ENCODE data around the gene JPH2. TPM values are rescaled to one million over a fixed set of nuclear protein-coding genes. Genes with fewer than 3 reads are reported as not detected.
"Not testable (repeated sequence)": the region's sequence is repeated elsewhere in the genome, so short reads cannot be mapped to it uniquely, and the experiment has no call there.

Gene JPH2
- polyA plus RNA-seq, 4 donors, result 0.22 to 15.0 (median 2.2) TPM

DNA sequence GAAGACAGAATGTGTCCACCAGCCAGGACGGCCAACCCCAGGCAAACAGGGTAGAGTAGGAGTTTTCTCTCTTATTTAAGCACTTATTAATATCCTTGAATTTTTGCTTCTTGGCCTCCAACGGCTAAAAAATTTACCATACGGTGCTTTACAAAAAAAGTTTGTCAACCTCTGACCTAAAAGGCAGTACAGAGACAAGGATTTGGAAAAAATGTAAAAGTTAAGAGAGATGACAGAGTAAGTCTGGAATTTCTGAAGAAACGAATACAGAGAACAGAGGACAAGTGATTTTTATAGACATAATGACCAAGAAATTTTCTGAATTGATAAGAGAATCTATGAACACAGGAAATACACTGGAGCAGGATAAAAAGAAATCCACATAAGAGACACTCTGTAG lies 13.4 kb upstream of the JPH2 start:
- H3K4me3 ChIP-seq (ENCODE audit: low read depth in 1 of 3, low read length in 3 of 3), result no peak overlapping the region
- H3K4me1 ChIP-seq (ENCODE audit: control insufficient read depth in 3 of 3, insufficient read depth in 2 of 3, low read depth in 1 of 3, low read length in 2 of 3), result no peaks in the 10 kb centered on the region
- H3K27ac ChIP-seq (ENCODE audit: low read depth in 1 of 3, low read length in 2 of 3), result no peak overlapping the region
- WGBS, 3 donors, result 77 to 84% (median 83%) methylated on average over 4 of the region's 4 CpGs
- no peaks in the 10 kb centered on the region for H3K27me3 ChIP-seq (ENCODE audit: control insufficient read depth in 3 of 3, insufficient read depth in 3 of 3, low read length in 3 of 3)
- no peak for FAIRE-seq
- peaks cover 18 to 29% (median 22%) of the 10 kb centered on the region in 3 donors for H3K36me3 ChIP-seq (ENCODE audit: control insufficient read depth in 3 of 3, insufficient read depth in 2 of 3, low read depth in 1 of 3, low read length in 3 of 3)
- no peak for DNase-seq
- no peaks in the 10 kb centered on the region for H3K9me3 ChIP-seq (ENCODE audit: control insufficient read depth in 2 of 2, insufficient read depth in 1 of 2, low read depth in 1 of 2, low read length in 1 of 2)

DNA sequence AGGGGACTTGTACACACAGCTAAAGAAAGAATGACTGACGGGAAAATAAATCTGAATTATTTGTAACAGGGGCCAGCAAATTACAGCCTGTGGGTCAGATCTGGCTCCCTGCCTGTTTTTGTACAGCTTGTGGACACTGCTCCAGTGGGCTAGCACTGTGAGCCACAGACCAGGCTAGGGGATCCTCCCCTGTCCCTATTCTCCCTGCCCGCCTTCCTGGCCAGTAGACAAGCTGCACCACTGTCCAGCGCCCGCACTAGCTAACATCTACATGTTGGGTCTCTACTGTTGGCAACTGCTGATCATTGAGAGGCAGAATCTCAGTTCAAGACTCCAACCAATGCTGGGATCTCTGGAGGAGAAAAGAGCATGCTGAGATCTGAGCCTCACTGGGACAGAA lies 12.9 kb upstream of the JPH2 start:
- DNase-seq (no peak), FAIRE-seq (no peak)
- 93 to 96% (median 95%) methylated on average over 4 of the region's 4 CpGs for WGBS, 3 donors
- no peaks in the 10 kb centered on the region for H3K27me3 ChIP-seq (ENCODE audit: control insufficient read depth in 3 of 3, insufficient read depth in 3 of 3, low read length in 3 of 3)
- H3K9me3 ChIP-seq (ENCODE audit: control insufficient read depth in 2 of 2, insufficient read depth in 1 of 2, low read depth in 1 of 2, low read length in 1 of 2), result no peaks in the 10 kb centered on the region
- H3K27ac ChIP-seq (ENCODE audit: low read depth in 1 of 3, low read length in 2 of 3), result no peak overlapping the region
- H3K4me1 ChIP-seq (ENCODE audit: control insufficient read depth in 3 of 3, insufficient read depth in 2 of 3, low read depth in 1 of 3, low read length in 2 of 3), result no peaks in the 10 kb centered on the region
- H3K4me3 ChIP-seq (ENCODE audit: low read depth in 1 of 3, low read length in 3 of 3), result no peak overlapping the region
- H3K36me3 ChIP-seq (ENCODE audit: control insufficient read depth in 3 of 3, insufficient read depth in 2 of 3, low read depth in 1 of 3, low read length in 3 of 3), result peaks cover 18 to 28% (median 22%) of the 10 kb centered on the region in 3 donors

DNA sequence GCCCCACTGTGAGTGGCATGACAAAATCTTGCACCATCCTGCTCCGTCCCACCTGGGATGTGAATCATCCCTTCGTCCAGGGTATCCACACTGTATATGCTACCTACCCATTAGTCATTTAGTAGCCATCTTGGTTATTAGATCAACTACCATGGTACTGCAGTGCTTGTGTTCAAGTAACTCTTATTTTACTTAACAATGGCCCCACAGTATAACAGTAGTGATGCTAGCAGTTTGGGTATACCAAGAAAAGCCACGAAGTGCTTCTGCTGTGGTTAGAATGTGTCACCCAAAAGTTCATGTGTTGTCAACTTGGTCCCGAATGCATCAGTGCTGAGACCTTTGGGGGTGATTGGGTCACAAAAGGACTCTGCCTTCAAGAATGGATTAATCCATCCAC lies 11.9 kb upstream of the JPH2 start:
- FAIRE-seq, result no peak

GRCh38 chr20:44196271-44196670 lies 9.3 kb upstream of the JPH2 start:
- Histone ChIP-seq H3K27me3 (ENCODE audit: control insufficient read depth in 3 of 3, insufficient read depth in 3 of 3, low read length in 3 of 3) (no peaks in the 10 kb centered on the region), H3K4me3 (ENCODE audit: low read depth in 1 of 3, low read length in 3 of 3) (no peak overlapping the region), H3K27ac (ENCODE audit: low read depth in 1 of 3, low read length in 2 of 3) (no peak overlapping the region), H3K4me1 (ENCODE audit: control insufficient read depth in 3 of 3, insufficient read depth in 2 of 3, low read depth in 1 of 3, low read length in 2 of 3) (no peaks in the 10 kb centered on the region), H3K9me3 (ENCODE audit: control insufficient read depth in 2 of 2, insufficient read depth in 1 of 2, low read depth in 1 of 2, low read length in 1 of 2) (no peaks in the 10 kb centered on the region), H3K36me3 (ENCODE audit: control insufficient read depth in 3 of 3, insufficient read depth in 2 of 3, low read depth in 1 of 3, low read length in 3 of 3) (peaks cover 16 to 18% (median 18%) of the 10 kb centered on the region in 3 donors)
- FAIRE-seq (no peak), DNase-seq (no peak)
- 61 to 81% (median 63%) methylated on average over 3 of the region's 3 CpGs for WGBS, 3 donors

More for the DNA sequence above, 11.9 kb upstream of the JPH2 start:
- Histone ChIP-seq H3K27me3 (ENCODE audit: control insufficient read depth in 3 of 3, insufficient read depth in 3 of 3, low read length in 3 of 3) (no peaks in the 10 kb centered on the region), H3K4me1 (ENCODE audit: control insufficient read depth in 3 of 3, insufficient read depth in 2 of 3, low read depth in 1 of 3, low read length in 2 of 3) (no peaks in the 10 kb centered on the region), H3K9me3 (ENCODE audit: control insufficient read depth in 2 of 2, insufficient read depth in 1 of 2, low read depth in 1 of 2, low read length in 1 of 2) (no peaks in the 10 kb centered on the region), H3K27ac (ENCODE audit: low read depth in 1 of 3, low read length in 2 of 3) (no peak overlapping the region), H3K4me3 (ENCODE audit: low read depth in 1 of 3, low read length in 3 of 3) (no peak overlapping the region), H3K36me3 (ENCODE audit: control insufficient read depth in 3 of 3, insufficient read depth in 2 of 3, low read depth in 1 of 3, low read length in 3 of 3) (peaks cover 18 to 22% (median 20%) of the 10 kb centered on the region in 3 donors)
- 81 to 89% (median 84%) methylated on average over 4 of the region's 4 CpGs for WGBS, 3 donors
- no peak for DNase-seq

DNA sequence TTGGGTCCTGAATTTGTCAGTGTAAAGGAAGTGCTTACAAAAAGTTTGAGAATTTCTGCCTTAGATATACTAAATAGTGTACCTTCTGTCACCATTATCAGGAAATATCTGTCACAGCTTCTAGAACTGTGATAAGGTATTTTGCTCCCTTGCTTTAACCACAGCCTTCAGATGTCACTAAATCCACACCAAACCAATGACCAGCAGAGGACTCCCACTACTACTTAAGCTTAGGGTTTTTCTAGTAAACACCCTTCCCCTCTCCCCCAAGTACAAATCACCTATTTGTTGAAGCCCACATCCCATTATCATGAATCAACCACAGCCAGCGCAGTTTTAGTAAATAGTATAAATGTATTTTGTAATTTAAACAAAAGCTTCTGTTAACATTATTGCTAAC lies 8.6 kb upstream of the JPH2 start:
- Histone ChIP-seq H3K4me1 (ENCODE audit: control insufficient read depth in 3 of 3, insufficient read depth in 2 of 3, low read depth in 1 of 3, low read length in 2 of 3) (no peaks in the 10 kb centered on the region), H3K9me3 (ENCODE audit: control insufficient read depth in 2 of 2, insufficient read depth in 1 of 2, low read depth in 1 of 2, low read length in 1 of 2) (no peaks in the 10 kb centered on the region), H3K27ac (ENCODE audit: low read depth in 1 of 3, low read length in 2 of 3) (no peak overlapping the region), H3K4me3 (ENCODE audit: low read depth in 1 of 3, low read length in 3 of 3) (no peak overlapping the region), H3K27me3 (ENCODE audit: control insufficient read depth in 3 of 3, insufficient read depth in 3 of 3, low read length in 3 of 3) (no peaks in the 10 kb centered on the region), H3K36me3 (ENCODE audit: control insufficient read depth in 3 of 3, insufficient read depth in 2 of 3, low read depth in 1 of 3, low read length in 3 of 3) (peaks cover 15 to 18% (median 16%) of the 10 kb centered on the region in 3 donors)
- DNase-seq, result no peak
- FAIRE-seq, result no peak
- 91 to 100% (median 91%) methylated on average over 1 of the region's 1 CpG for WGBS, 3 donors

GRCh38 chr20:44193801-44194200 lies 6.8 kb upstream of the JPH2 start:
- WGBS, 3 donors, result 62 to 75% (median 71%) methylated on average over 2 of the region's 2 CpGs
- Histone ChIP-seq H3K36me3 (ENCODE audit: control insufficient read depth in 3 of 3, insufficient read depth in 2 of 3, low read depth in 1 of 3, low read length in 3 of 3) (peaks cover 11 to 15% (median 11%) of the 10 kb centered on the region in 3 donors), H3K27ac (ENCODE audit: low read depth in 1 of 3, low read length in 2 of 3) (no peak overlapping the region), H3K4me3 (ENCODE audit: low read depth in 1 of 3, low read length in 3 of 3) (no peak overlapping the region), H3K9me3 (ENCODE audit: control insufficient read depth in 2 of 2, insufficient read depth in 1 of 2, low read depth in 1 of 2, low read length in 1 of 2) (no peaks in the 10 kb centered on the region), H3K27me3 (ENCODE audit: control insufficient read depth in 3 of 3, insufficient read depth in 3 of 3, low read length in 3 of 3) (no peaks in the 10 kb centered on the region), H3K4me1 (ENCODE audit: control insufficient read depth in 3 of 3, insufficient read depth in 2 of 3, low read depth in 1 of 3, low read length in 2 of 3) (no peaks in the 10 kb centered on the region)
- DNase-seq (no peak), FAIRE-seq (no peak)

DNA sequence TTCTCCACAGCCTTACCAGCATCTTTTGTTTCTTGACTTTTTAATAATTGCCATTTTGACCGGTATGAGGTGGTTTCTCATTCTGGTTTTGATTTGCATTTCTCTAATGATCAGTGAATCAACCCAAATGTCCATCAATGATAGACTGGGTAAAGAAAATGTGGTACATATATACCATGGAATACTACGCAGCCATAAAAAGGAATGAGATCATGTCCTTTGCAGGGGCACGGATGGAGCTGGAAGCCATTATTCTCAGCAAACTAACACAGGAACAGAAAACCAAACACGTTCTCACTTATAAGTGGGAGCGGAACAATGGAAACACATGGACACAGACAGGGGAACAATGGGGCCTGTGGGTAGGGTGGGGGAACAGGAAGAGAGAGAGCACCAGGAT lies 4.7 kb upstream of the JPH2 start:
- H3K9me3 ChIP-seq (ENCODE audit: control insufficient read depth in 2 of 2, insufficient read depth in 1 of 2, low read depth in 1 of 2, low read length in 1 of 2); FAIRE-seq: not testable (repeated sequence)

GRCh38 chr20:44190197-44190852 lies 3.3 kb upstream of the JPH2 start:
- H3K4me3 ChIP-seq (ENCODE audit: low read depth in 1 of 3, low read length in 3 of 3); FAIRE-seq; H3K27me3 ChIP-seq (ENCODE audit: control insufficient read depth in 3 of 3, insufficient read depth in 3 of 3, low read length in 3 of 3); H3K36me3 ChIP-seq (ENCODE audit: control insufficient read depth in 3 of 3, insufficient read depth in 2 of 3, low read depth in 1 of 3, low read length in 3 of 3); H3K27ac ChIP-seq (ENCODE audit: low read depth in 1 of 3, low read length in 2 of 3); H3K9me3 ChIP-seq (ENCODE audit: control insufficient read depth in 2 of 2, insufficient read depth in 1 of 2, low read depth in 1 of 2, low read length in 1 of 2): not testable (repeated sequence)
- DNase-seq, result peak; percentile 66 to 79
- peaks cover 0 to 14% (median 0%) of the 10 kb centered on the region in 3 donors for H3K4me1 ChIP-seq (ENCODE audit: control insufficient read depth in 3 of 3, insufficient read depth in 2 of 3, low read depth in 1 of 3, low read length in 2 of 3)
- WGBS, 3 donors, result 16 to 25% (median 25%) methylated on average over 15 of the region's 15 CpGs

More for the DNA sequence above, 4.7 kb upstream of the JPH2 start:
- WGBS, 3 donors, result 90 to 93% (median 91%) methylated on average over 5 of the region's 5 CpGs
- H3K4me3 ChIP-seq (ENCODE audit: low read depth in 1 of 3, low read length in 3 of 3); H3K27ac ChIP-seq (ENCODE audit: low read depth in 1 of 3, low read length in 2 of 3); H3K36me3 ChIP-seq (ENCODE audit: control insufficient read depth in 3 of 3, insufficient read depth in 2 of 3, low read depth in 1 of 3, low read length in 3 of 3); H3K27me3 ChIP-seq (ENCODE audit: control insufficient read depth in 3 of 3, insufficient read depth in 3 of 3, low read length in 3 of 3); DNase-seq: not testable (repeated sequence)
- peaks cover 0 to 14% (median 0%) of the 10 kb centered on the region in 3 donors for H3K4me1 ChIP-seq (ENCODE audit: control insufficient read depth in 3 of 3, insufficient read depth in 2 of 3, low read depth in 1 of 3, low read length in 2 of 3)

DNA sequence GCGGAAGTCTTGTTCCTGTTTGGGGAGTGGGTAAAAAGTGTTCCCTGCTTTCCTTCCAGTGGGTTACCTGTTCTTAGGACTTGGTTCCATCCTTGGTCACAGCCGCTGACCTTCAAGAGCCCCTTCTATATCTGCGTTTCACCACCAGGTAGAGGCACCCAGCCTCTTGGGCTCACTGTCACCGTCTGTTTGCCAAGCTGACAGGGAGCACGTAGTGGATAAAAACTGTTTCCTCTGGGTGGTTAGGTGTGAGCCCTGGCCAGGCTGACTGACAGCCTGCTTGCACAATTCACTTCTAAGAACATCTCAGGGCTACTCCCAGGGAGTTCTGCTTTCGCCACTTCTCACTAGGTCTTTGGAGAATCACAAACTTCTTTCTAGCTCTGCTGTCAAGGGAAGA lies 1.8 kb upstream of the JPH2 start:
- peak in 1 of 2 donors; percentile 33 for DNase-seq
- FAIRE-seq, result no peak
- 71 to 78% (median 73%) methylated on average over 6 of the region's 6 CpGs for WGBS, 3 donors

More for the DNA sequence above, 1.8 kb upstream of the JPH2 start:
- no peaks in the 10 kb centered on the region for H3K36me3 ChIP-seq (ENCODE audit: control insufficient read depth in 3 of 3, insufficient read depth in 2 of 3, low read depth in 1 of 3, low read length in 3 of 3)
- no peak overlapping the region for H3K4me3 ChIP-seq (ENCODE audit: low read depth in 1 of 3, low read length in 3 of 3)
- H3K4me1 ChIP-seq (ENCODE audit: control insufficient read depth in 3 of 3, insufficient read depth in 2 of 3, low read depth in 1 of 3, low read length in 2 of 3), result peaks cover 0 to 14% (median 0%) of the 10 kb centered on the region in 3 donors
- peak overlapping the region in 1 of 3 donors; percentile 40 for H3K27ac ChIP-seq (ENCODE audit: low read depth in 1 of 3, low read length in 2 of 3)
- no peaks in the 10 kb centered on the region for H3K27me3 ChIP-seq (ENCODE audit: control insufficient read depth in 3 of 3, insufficient read depth in 3 of 3, low read length in 3 of 3)
- no peaks in the 10 kb centered on the region for H3K9me3 ChIP-seq (ENCODE audit: control insufficient read depth in 2 of 2, insufficient read depth in 1 of 2, low read depth in 1 of 2, low read length in 1 of 2)

All from small intestine (tissue), 7 donors.